Sigmoid colon (tissue), 4 donors: Measurements from ENCODE around the gene NCOR2.

Experiments used
- CTCF ChIP-seq, 4 experiments: fragments of 450-650 bp in 3 of 4; fragments of 200-600 bp in 1 of 4; IDR thresholded peaks; one replicate each; pipeline ENCODE4 v1.5.1; 2016 to 2019; ENCODE audit warnings: antibody characterized with exemption in 4 of 4, mild to moderate bottlenecking in 3 of 4, moderate library complexity in 2 of 4
- POLR2AphosphoS5 ChIP-seq, 4 donors: sonication (generic); formaldehyde crosslinking; IDR thresholded peaks; one replicate each; pipeline ENCODE4 v1.6.1; 2017; ENCODE audit warnings: antibody characterized with exemption in 4 of 4

- TF ChIP-seq CTCF (IDR thresholded peaks at IDR 0.05) = no peak
- no peak for TF ChIP-seq POLR2AphosphoS5 (IDR thresholded peaks at IDR 0.05)
Measured at GRCh38 chr12:124557518-124558223, 9.7 kb downstream of the NCOR2 start.
